OCI-LY7 (cell line): Measurements from ENCODE around the gene MEF2B.

Experiments
- CTCF ChIP-seq: fragments of 200-600 bp; sonication (generic); conservative IDR thresholded peaks from 2 replicates; pipeline ENCODE4 v1.5.1; 2014; ENCODE audit warnings: mild to moderate bottlenecking, antibody characterized with exemption, low read length, moderate library complexity, mixed read lengths
- EZH2phosphoT487 ChIP-seq: fragments of 200-600 bp; sonication (generic); IDR thresholded peaks from 2 replicates; pipeline ENCODE4 v1.6.1; 2018; ENCODE audit warnings: low read depth, borderline replicate concordance, mild to moderate bottlenecking, mixed run types, antibody characterized with exemption, low read length, moderate library complexity, mixed read lengths

- TF ChIP-seq CTCF (no peak), EZH2phosphoT487 (no peak)
Observed at GRCh38 chr19:19111136-19111835, 58.8 kb downstream of the MEF2B start.
